IMR-90 (cell line): ENCODE results near the gene RPAP2. TPM values are rescaled to one million over a fixed set of nuclear protein-coding genes. Genes with fewer than 3 reads are reported as not detected.

Source experiments
- ATAC-seq: fragments of 200-7000 bp; cut with Tn5 transposase; 2 replicates; pipeline ENCODE4 v1.9.1; 2020; ENCODE audit warnings: low read depth, mild to moderate bottlenecking, moderate library complexity
- BruUV-seq: library from RNA; stranded (reverse); fragments of 400-500 nt; replicated peaks from 2 replicates; lab custom pipeline; 2021; lab: Mats Ljungman, UMichigan
- CTCF ChIA-PET: fragments of 300-600 bp; formaldehyde crosslinking; extraction: SDS; loops from one replicate; lab custom pipeline; 2021; ENCODE audit warnings: antibody characterized with exemption; lab: Yijun Ruan, JAX
- POLR2A ChIA-PET: fragments of 300-600 bp; sonication (Branson Sonifier 250); formaldehyde crosslinking; loops from one replicate; lab custom pipeline; 2022; ENCODE audit warnings: antibody characterized with exemption; ENCODE audit not compliant: unreplicated experiment; lab: Charles Lee
- DNase-seq: peaks from one replicate; pipeline ENCODE4 v3.0.0; 2013
- H2AFZ ChIP-seq: replicated peaks from 2 replicates; pipeline ENCODE3; 2013; ENCODE audit warnings: low read length, mild to moderate bottlenecking; ENCODE audit not compliant: poor library complexity
- H2AK5ac ChIP-seq: 2 replicates; pipeline ENCODE4 v1.6.1; 2013; ENCODE audit warnings: low read depth, low read length, inconsistent platforms
- H2AK9ac ChIP-seq: replicated peaks from 2 replicates; pipeline ENCODE3; 2013; ENCODE audit warnings: mild to moderate bottlenecking, low read depth, low read length, moderate library complexity; ENCODE audit not compliant: poor library complexity
- H2BK120ac ChIP-seq: 2 replicates; pipeline ENCODE4 v1.6.1; 2013; ENCODE audit warnings: low read depth, low read length, inconsistent platforms
- H2BK15ac ChIP-seq: 3 replicates; pipeline ENCODE4 v1.6.1; 2013; ENCODE audit warnings: low read depth, low read length, inconsistent platforms
- H2BK20ac ChIP-seq: 2 replicates; pipeline ENCODE4 v1.6.1; 2013; ENCODE audit warnings: low read depth, mild to moderate bottlenecking, inconsistent platforms, low read length, moderate library complexity
- H2BK5ac ChIP-seq: 2 replicates; pipeline ENCODE4 v1.6.1; 2013; ENCODE audit warnings: mild to moderate bottlenecking, low read depth, low read length, inconsistent platforms; ENCODE audit not compliant: poor library complexity, severe bottlenecking
- H3K14ac ChIP-seq: replicated peaks from 2 replicates; pipeline ENCODE4 v1.6.1; 2013; ENCODE audit warnings: low read depth, low read length, inconsistent platforms
- H3K18ac ChIP-seq: 2 replicates; pipeline ENCODE4 v1.6.1; 2013; ENCODE audit warnings: low read depth, low read length, control low read depth
- H3K23ac ChIP-seq: 2 replicates; pipeline ENCODE4 v1.6.1; 2013; ENCODE audit warnings: low read depth, low read length, inconsistent platforms
- H3K27ac ChIP-seq: 2 replicates; pipeline ENCODE4 v1.5.1; 2013; ENCODE audit warnings: mild to moderate bottlenecking, control low read depth, low read length; ENCODE audit not compliant: insufficient read depth
- H3K27me3 ChIP-seq: 2 replicates; pipeline ENCODE4 v1.6.1; 2013; ENCODE audit warnings: low read length; ENCODE audit not compliant: control insufficient read depth, insufficient read depth
- H3K36me3 ChIP-seq: 2 replicates; pipeline ENCODE4 v1.6.1; 2013; ENCODE audit warnings: low read length, mixed read lengths; ENCODE audit not compliant: control insufficient read depth, insufficient read depth
- H3K4ac ChIP-seq: 2 replicates; pipeline ENCODE4 v1.6.1; 2013; ENCODE audit warnings: low read depth, low read length, inconsistent platforms
- H3K4me1 ChIP-seq: 2 replicates; pipeline ENCODE4 v1.6.1; 2013; ENCODE audit warnings: low read length, mixed read lengths; ENCODE audit not compliant: control insufficient read depth, insufficient read depth
- H3K4me2 ChIP-seq: 2 replicates; pipeline ENCODE4 v1.6.1; 2013; ENCODE audit warnings: low read depth, mild to moderate bottlenecking, control low read depth, low read length, moderate library complexity
- H3K4me3 ChIP-seq: 2 replicates; pipeline ENCODE4 v1.5.1; 2013; ENCODE audit warnings: low read depth, mild to moderate bottlenecking, control low read depth, low read length, moderate library complexity; ENCODE audit not compliant: insufficient read depth
- H3K56ac ChIP-seq: 2 replicates; pipeline ENCODE4 v1.6.1; 2013; ENCODE audit warnings: low read length, inconsistent platforms; ENCODE audit not compliant: insufficient read depth; ENCODE audit errors: extremely low read depth
- H3K79me1 ChIP-seq, 2 experiments: 2 replicates each; pipeline ENCODE4 v1.6.1; 2013; ENCODE audit warnings: low read length in 2 of 2, inconsistent platforms in 1 of 2, low read depth in 1 of 2
- H3K9ac ChIP-seq: 2 replicates; pipeline ENCODE4 v1.6.1; 2013; ENCODE audit warnings: low read depth, low read length, control low read depth
- H3K9me1 ChIP-seq: 2 replicates; pipeline ENCODE4 v1.6.1; 2013; ENCODE audit warnings: low read length, inconsistent platforms; ENCODE audit not compliant: insufficient read depth
- H3K9me3 ChIP-seq: 2 replicates; pipeline ENCODE4 v1.6.1; 2013; ENCODE audit warnings: low read length; ENCODE audit not compliant: control insufficient read depth, insufficient read depth
- H4K20me1 ChIP-seq: 2 replicates; pipeline ENCODE4 v1.6.1; 2013; ENCODE audit warnings: low read length, inconsistent platforms; ENCODE audit not compliant: insufficient read depth
- H4K5ac ChIP-seq: 2 replicates; pipeline ENCODE4 v1.6.1; 2013; ENCODE audit warnings: mild to moderate bottlenecking, low read depth, low read length, control low read depth
- H4K8ac ChIP-seq, 2 experiments: 2 replicates each; pipeline ENCODE4 v1.6.1; 2013; ENCODE audit warnings: low read depth in 2 of 2, low read length in 2 of 2, control low read depth in 1 of 2, inconsistent platforms in 1 of 2
- H4K91ac ChIP-seq: 2 replicates; pipeline ENCODE4 v1.6.1; 2013; ENCODE audit warnings: low read depth, low read length, inconsistent platforms; ENCODE audit not compliant: insufficient read depth
- BHLHE40 ChIP-seq: fragments of 150-350 bp; IDR thresholded peaks from 2 replicates; pipeline ENCODE4 v1.6.1; 2016; ENCODE audit warnings: mild to moderate bottlenecking, low read depth, low read length
- CHD1 ChIP-seq: IDR thresholded peaks from 2 replicates; pipeline ENCODE4 v1.6.1; 2012; ENCODE audit warnings: low read depth, low read length, improper control_type of control experiment
- MAFK ChIP-seq: IDR thresholded peaks from 2 replicates; pipeline ENCODE4 v1.6.1; 2012; ENCODE audit warnings: low read depth, low read length, improper control_type of control experiment
- MAZ ChIP-seq: IDR thresholded peaks from 2 replicates; pipeline ENCODE4 v1.6.1; 2012; ENCODE audit warnings: low read depth, mild to moderate bottlenecking, low read length, improper control_type of control experiment, moderate library complexity, borderline replicate concordance
- MXI1 ChIP-seq: IDR thresholded peaks from 2 replicates; pipeline ENCODE4 v1.6.1; 2012; ENCODE audit warnings: low read depth, mild to moderate bottlenecking, low read length, moderate library complexity, borderline replicate concordance
- NFE2L2 ChIP-seq: fragments of 150-350 bp; IDR thresholded peaks from 2 replicates; pipeline ENCODE4 v1.6.1; 2016; ENCODE audit warnings: low read depth, mild to moderate bottlenecking, low read length
- POLR2A ChIP-seq: IDR thresholded peaks from 2 replicates; pipeline ENCODE4 v1.6.1; 2012; ENCODE audit warnings: mild to moderate bottlenecking, low read depth, low read length
- RAD21 ChIP-seq: IDR thresholded peaks from 2 replicates; pipeline ENCODE4 v1.6.1; 2012; ENCODE audit warnings: low read length, improper control_type of control experiment
- RCOR1 ChIP-seq: IDR thresholded peaks from 2 replicates; pipeline ENCODE4 v1.6.1; 2012; ENCODE audit warnings: mild to moderate bottlenecking, low read length, improper control_type of control experiment; ENCODE audit not compliant: insufficient replicate concordance
- RFX5 ChIP-seq: IDR thresholded peaks from 2 replicates; pipeline ENCODE4 v1.8.0; 2012; ENCODE audit warnings: low read depth, mild to moderate bottlenecking, low read length, moderate library complexity
- SMC3 ChIP-seq: fragments of 150-350 bp; IDR thresholded peaks from 2 replicates; pipeline ENCODE4 v1.6.1; 2016; ENCODE audit warnings: low read depth, mild to moderate bottlenecking, antibody characterized with exemption, low read length, moderate library complexity
- WGBS, 2 experiments: methylation state at CpG; one replicate each; pipeline versions ENCODE4 v1.1.5 to v1.1.7; 2013; ENCODE audit warnings: missing lambda C conversion rate in 2 of 2; ENCODE audit not compliant: insufficient read length in 1 of 2; ENCODE audit errors: extremely low coverage in 2 of 2; 5-methylcytosine and 5-hydroxymethylcytosine counted together
- dilution Hi-C: fragments of 300-500 bp; cut with HindIII; formaldehyde crosslinking; loops from one replicate; pipeline ENCODE4 v1.14.3; 2018; ENCODE audit warnings: low sequenced_read_pairs; ENCODE audit not compliant: unreplicated experiment
- in situ Hi-C: fragments of 300-500 bp; cut with MboI; formaldehyde crosslinking; loops from 3 replicates; pipeline ENCODE4 v1.14.3; 2019; ENCODE audit warnings: low sequenced_read_pairs, inconsistent platforms, mixed read lengths
- intact Hi-C: fragments of 100-400 bp; cut with micrococcal nuclease; formaldehyde crosslinking; loops from 2 replicates; pipeline ENCODE4 v1.10.0; 2022
- polyA plus RNA-seq, 3 experiments: library from polyadenylated mRNA; depleted of rRNA; stranded (reverse); fragments of >200 nt; gene quantifications; 2 replicates each; pipeline ENCODE4 v1.2.3, GENCODE V29; 2012; ENCODE audit warnings: low replicate concordance in 1 of 3
- total RNA-seq: library from RNA; depleted of rRNA; stranded (reverse); fragments of >200 nt; gene quantifications from 2 replicates; pipeline ENCODE4 v1.2.3, GENCODE V29; 2012
- TF ChIP-seq, protein P1 (sequence below): conservative IDR thresholded peaks from 2 replicates; pipeline ENCODE4 v1.5.1; 2012; ENCODE audit warnings: mild to moderate bottlenecking, low read depth, low read length, improper control_type of control experiment
- TF ChIP-seq, protein P2 (sequence below): fragments of 150-350 bp; IDR thresholded peaks from 2 replicates; pipeline ENCODE4 v1.6.1; 2016; ENCODE audit warnings: low read depth, mild to moderate bottlenecking, low read length, moderate library complexity, borderline replicate concordance
- TF ChIP-seq, protein P3 (sequence below): fragments of 150-350 bp; IDR thresholded peaks from 2 replicates; pipeline ENCODE4 v1.6.1; 2017; ENCODE audit warnings: mild to moderate bottlenecking, antibody characterized with exemption, low read length, low read depth

The RPAP2 gene
- total and polyA plus RNA-seq, 2 of the 4 experiments (the other 2 are of a cell fraction), result 7.1 to 13.6 TPM

DNA sequence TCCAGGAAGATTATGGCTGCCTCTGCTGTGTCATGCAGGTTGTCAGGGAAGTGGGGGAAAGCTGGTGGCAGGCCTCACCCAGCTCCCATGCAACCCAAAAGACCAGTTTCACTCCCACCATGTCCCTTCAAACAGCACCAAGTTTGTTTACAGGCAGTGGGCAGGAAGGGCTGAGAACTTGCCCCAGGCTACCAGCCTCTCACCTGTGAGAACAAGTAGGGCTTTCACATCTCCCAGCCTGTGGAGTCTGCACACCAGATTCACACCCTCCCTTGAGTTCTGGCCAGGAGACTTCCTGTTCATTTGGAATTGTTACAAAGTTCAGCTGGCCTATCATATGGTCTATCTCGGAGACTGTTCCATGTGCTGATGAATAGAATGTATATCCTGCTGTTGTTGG is 27.8 kb downstream of the RPAP2 start:
- dilution Hi-C loops, result no loop called here
- in situ Hi-C loops, result no loop called here
- Histone ChIP-seq H3K4me3 (no peak overlapping the region), H3K9me3 (peaks cover 7% of the 10 kb centered on the region), H2AK5ac (no peak overlapping the region), H3K79me1 (peaks cover 3 to 15% of the 10 kb centered on the region in 2 experiments; a peak in 1 of 4 replicates), H3K4ac (no peak overlapping the region), H3K14ac (no peak overlapping the region), H3K4me2 (no peak overlapping the region), H2AK9ac (no peak overlapping the region), H2AFZ (no peak overlapping the region), H3K4me1 (no peaks in the 10 kb centered on the region), H3K36me3 (peaks cover 22% of the 10 kb centered on the region), H4K5ac (no peak overlapping the region), H3K18ac (no peak overlapping the region), H2BK5ac (no peak overlapping the region), H4K20me1 (no peaks in the 10 kb centered on the region; the same call in 1 of the 2 replicates), H3K9me1 (no peaks in the 10 kb centered on the region), H2BK15ac (no peak overlapping the region), H2BK20ac (no peak overlapping the region), H3K27me3 (no peaks in the 10 kb centered on the region), H3K23ac (no peak overlapping the region), H2BK120ac (no peak overlapping the region), H4K8ac (no peak overlapping the region), H3K27ac (no peak overlapping the region), H4K91ac (no peak overlapping the region), H3K9ac (no peak overlapping the region), H3K56ac (no peak overlapping the region)
- no peak for TF ChIP-seq CHD1
- TF ChIP-seq MAFK, result no peak
- TF ChIP-seq RCOR1, result no peak
- no peak for TF ChIP-seq MAZ
- TF ChIP-seq, protein P1, sequence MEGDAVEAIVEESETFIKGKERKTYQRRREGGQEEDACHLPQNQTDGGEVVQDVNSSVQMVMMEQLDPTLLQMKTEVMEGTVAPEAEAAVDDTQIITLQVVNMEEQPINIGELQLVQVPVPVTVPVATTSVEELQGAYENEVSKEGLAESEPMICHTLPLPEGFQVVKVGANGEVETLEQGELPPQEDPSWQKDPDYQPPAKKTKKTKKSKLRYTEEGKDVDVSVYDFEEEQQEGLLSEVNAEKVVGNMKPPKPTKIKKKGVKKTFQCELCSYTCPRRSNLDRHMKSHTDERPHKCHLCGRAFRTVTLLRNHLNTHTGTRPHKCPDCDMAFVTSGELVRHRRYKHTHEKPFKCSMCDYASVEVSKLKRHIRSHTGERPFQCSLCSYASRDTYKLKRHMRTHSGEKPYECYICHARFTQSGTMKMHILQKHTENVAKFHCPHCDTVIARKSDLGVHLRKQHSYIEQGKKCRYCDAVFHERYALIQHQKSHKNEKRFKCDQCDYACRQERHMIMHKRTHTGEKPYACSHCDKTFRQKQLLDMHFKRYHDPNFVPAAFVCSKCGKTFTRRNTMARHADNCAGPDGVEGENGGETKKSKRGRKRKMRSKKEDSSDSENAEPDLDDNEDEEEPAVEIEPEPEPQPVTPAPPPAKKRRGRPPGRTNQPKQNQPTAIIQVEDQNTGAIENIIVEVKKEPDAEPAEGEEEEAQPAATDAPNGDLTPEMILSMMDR, result no peak
- no peak for TF ChIP-seq RFX5
- TF ChIP-seq BHLHE40, result no peak
- TF ChIP-seq, protein P2, sequence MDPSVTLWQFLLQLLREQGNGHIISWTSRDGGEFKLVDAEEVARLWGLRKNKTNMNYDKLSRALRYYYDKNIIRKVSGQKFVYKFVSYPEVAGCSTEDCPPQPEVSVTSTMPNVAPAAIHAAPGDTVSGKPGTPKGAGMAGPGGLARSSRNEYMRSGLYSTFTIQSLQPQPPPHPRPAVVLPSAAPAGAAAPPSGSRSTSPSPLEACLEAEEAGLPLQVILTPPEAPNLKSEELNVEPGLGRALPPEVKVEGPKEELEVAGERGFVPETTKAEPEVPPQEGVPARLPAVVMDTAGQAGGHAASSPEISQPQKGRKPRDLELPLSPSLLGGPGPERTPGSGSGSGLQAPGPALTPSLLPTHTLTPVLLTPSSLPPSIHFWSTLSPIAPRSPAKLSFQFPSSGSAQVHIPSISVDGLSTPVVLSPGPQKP, result no peak
- TF ChIP-seq, protein P3, sequence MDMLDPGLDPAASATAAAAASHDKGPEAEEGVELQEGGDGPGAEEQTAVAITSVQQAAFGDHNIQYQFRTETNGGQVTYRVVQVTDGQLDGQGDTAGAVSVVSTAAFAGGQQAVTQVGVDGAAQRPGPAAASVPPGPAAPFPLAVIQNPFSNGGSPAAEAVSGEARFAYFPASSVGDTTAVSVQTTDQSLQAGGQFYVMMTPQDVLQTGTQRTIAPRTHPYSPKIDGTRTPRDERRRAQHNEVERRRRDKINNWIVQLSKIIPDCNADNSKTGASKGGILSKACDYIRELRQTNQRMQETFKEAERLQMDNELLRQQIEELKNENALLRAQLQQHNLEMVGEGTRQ, result no peak
- TF ChIP-seq RAD21, result no peak
- TF ChIP-seq POLR2A, result no peak
- no peak for TF ChIP-seq NFE2L2
- no peak for TF ChIP-seq MXI1
- no peak for TF ChIP-seq SMC3
- no peak for DNase-seq
- WGBS, 2 experiments, result no CpG with 5 or more reads among the region's 1 CpG
- intact Hi-C loops, result no loop called here
- CTCF ChIA-PET, result no interaction called here
- POLR2A ChIA-PET, result no interaction called here
- no peak for ATAC-seq
- no TSS peak for BruUV-seq
